Measurements from ENCODE around the gene OSBPL10. TPM values are rescaled to one million over a fixed set of nuclear protein-coding genes. Genes with fewer than 3 reads are reported as not detected.
"Not testable (repeated sequence)": the region's sequence is repeated elsewhere in the genome, so short reads cannot be mapped to it uniquely, and the experiment has no call there.

The OSBPL10 gene, protein sequence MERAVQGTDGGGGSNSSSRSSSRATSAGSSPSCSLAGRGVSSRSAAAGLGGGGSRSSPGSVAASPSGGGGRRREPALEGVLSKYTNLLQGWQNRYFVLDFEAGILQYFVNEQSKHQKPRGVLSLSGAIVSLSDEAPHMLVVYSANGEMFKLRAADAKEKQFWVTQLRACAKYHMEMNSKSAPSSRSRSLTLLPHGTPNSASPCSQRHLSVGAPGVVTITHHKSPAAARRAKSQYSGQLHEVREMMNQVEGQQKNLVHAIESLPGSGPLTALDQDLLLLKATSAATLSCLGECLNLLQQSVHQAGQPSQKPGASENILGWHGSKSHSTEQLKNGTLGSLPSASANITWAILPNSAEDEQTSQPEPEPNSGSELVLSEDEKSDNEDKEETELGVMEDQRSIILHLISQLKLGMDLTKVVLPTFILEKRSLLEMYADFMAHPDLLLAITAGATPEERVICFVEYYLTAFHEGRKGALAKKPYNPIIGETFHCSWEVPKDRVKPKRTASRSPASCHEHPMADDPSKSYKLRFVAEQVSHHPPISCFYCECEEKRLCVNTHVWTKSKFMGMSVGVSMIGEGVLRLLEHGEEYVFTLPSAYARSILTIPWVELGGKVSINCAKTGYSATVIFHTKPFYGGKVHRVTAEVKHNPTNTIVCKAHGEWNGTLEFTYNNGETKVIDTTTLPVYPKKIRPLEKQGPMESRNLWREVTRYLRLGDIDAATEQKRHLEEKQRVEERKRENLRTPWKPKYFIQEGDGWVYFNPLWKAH
- 10 to 100 TPM in 4 of 10 donors, 1 to 10 TPM in 6; 8.2 to 14.1 (median 9.7) TPM for polyA plus RNA-seq (ENCODE audit: insufficient read length in 10 of 10)
- long read RNA-seq, donor 1, full-length matches to known transcripts = 4 of 4 reads
- long read RNA-seq, donor 1, partial matches to known transcripts = 0 of 4 reads
- long read RNA-seq, donor 1, other reads (novel, unspliced or antisense) = 0 of 4 reads
- long read RNA-seq, donor 2, partial matches to known transcripts = 0 of 1 reads
- long read RNA-seq, donor 2, other reads (novel, unspliced or antisense) = 0 of 1 reads
- long read RNA-seq, donor 3 = 0 reads
- long read RNA-seq, donor 4, full-length matches to known transcripts = 3 of 3 reads
- long read RNA-seq, donor 4, partial matches to known transcripts = 0 of 3 reads
- long read RNA-seq, donor 4, other reads (novel, unspliced or antisense) = 0 of 3 reads
- long read RNA-seq, donor 5, full-length matches to known transcripts = 1 of 1 reads
- long read RNA-seq, donor 5, partial matches to known transcripts = 0 of 1 reads
- long read RNA-seq, donor 5, other reads (novel, unspliced or antisense) = 0 of 1 reads
- long read RNA-seq, donor 6, full-length matches to known transcripts = 4 of 4 reads
- long read RNA-seq, donor 6, partial matches to known transcripts = 0 of 4 reads
- long read RNA-seq, donor 6, other reads (novel, unspliced or antisense) = 0 of 4 reads
- long read RNA-seq, donor 7, partial matches to known transcripts = 0 of 4 reads
- long read RNA-seq, donor 7, other reads (novel, unspliced or antisense) = 0 of 4 reads
- long read RNA-seq, donor 8, partial matches to known transcripts = 0 of 1 reads
- long read RNA-seq, donor 8, other reads (novel, unspliced or antisense) = 0 of 1 reads
- long read RNA-seq, donor 9 = 0 reads

DNA sequence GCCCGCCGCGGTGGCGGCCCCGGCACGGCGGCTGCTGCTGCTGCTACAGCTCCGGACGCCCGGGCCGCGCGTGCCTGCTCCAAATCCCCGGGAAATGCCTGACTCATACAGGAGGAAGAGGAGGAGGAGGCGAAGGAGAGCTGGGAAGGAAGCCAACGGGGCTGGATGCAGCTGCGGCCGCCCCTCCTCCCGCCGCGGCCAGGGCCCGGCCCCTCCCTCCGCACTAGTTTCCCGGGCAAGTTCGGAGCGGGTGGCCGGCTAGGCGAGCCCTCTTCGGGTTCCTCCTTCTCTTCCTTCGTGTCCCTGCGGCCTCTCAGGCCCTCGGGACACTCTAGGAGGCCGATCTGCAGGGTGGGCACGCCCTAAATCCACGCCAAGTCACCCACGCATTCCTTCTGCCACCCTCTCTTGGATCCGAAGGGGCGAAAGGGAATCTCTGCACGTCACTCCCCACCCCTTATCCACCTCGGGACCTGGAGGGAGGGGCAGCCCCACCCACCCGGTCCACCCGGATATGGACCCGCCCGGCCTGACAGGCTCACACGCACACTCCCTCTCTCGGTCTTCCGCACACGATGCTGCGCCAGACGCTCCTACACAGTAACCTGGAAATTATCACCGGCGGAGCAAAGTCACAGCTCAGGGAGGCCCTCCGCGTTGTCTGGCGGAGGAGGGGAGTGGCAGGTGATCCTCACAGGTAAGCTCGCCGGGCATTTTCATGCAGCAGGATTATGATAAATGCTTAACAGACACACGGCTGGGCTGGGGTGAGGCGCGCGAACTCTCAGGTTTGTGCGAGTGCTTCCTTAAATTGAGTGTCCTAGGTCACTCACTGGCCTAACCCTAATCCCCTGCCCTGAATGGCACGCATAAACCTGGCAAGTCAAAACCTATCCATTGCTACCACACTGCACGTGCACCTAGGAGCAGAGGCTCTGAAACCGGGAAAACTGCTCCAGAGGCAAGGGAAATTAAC, at the start of gene OSBPL10, which contains the start of gene ZNF860:
Gene OSBPL10, minus strand, starts transcription at position 57 of the 976 bp plus-strand sequence. CDS start 83 bp downstream, outside the sequence.
Gene ZNF860, plus strand, starts transcription at position 545 of the 976 bp plus-strand sequence. CDS start 7,330 bp downstream, outside the sequence.
- peak; percentile 88 to 96 (median 93) for DNase-seq

DNA sequence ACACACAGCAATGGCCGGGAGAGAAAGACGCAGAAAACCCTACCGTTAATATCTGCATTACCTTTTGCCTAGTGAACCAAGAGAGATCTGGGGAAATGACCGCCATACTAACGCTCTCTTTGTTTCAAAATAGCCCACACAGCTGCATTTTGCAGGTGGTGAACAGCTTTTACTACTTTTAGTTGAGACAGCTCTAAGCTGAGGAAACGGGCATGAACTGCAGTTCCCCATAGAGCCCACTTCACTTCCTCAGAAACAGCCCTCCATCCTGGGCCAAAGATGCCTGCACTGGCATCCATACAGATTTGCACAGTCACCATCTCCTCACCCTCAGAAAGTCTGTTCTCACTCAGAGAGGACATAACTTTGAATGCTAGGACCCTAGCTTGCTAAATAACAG, 45.5 kb upstream of the OSBPL10 start:
- DNase-seq = peak in 1 of 3 donors; percentile 18

DNA sequence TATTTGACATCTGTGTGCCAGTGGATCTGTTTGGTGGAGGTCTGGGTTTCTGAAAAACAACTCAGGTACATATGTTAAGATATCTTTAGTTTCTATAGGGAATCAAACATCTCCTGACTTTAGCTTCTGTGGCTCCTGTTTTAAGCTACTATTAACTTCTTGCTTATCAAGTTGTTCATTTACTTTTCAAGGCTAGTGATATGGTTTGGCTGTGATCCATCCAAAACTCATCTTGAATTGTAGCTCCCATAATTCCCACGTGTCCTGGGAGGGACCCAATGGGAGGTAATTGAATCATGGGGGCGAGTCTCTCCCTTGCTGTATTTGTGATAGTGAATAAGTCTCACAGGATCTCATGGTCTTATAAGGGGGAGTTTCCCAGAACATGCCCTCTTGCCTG, 41.9 kb upstream of the OSBPL10 start:
- DNase-seq = no peak

DNA sequence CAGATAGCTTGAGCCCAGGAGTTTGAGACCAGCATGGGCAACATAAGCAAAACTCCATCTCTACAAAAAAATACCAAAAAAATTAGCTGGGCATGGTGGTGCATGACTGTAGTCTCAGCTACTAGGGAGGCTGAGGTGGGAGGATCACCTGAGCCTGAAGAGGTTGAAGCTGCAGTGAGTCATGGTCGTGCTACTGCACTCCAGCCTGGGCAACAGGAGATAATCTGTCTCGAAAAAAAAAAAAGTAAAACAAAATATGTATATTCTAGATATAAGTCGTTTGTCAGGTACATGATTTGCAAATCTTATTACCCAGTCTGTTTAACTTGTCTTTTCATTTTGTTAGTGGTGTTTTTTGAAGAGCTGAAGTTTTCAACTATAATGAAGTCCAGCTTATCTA, 40.7 kb upstream of the OSBPL10 start:
- no peak for DNase-seq

DNA sequence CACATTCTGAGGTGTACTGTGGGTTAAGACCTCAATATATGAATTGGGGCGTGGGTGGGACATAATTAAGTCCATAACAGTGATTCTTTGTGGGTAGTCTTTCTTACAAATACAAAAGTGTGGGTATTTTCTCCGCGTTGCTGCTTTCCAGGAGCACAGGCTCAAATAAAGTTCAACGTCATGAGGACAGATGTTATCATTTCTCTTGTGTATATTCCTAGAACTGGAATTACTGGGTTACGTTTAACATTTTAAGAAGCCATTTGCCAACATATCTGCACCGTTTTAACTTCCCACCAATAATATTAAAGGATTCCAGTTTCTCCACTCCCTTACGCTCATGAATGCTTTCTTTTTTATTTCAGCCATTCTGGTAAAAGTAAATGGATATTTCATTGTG, 40.1 kb upstream of the OSBPL10 start:
- DNase-seq = no peak

DNA sequence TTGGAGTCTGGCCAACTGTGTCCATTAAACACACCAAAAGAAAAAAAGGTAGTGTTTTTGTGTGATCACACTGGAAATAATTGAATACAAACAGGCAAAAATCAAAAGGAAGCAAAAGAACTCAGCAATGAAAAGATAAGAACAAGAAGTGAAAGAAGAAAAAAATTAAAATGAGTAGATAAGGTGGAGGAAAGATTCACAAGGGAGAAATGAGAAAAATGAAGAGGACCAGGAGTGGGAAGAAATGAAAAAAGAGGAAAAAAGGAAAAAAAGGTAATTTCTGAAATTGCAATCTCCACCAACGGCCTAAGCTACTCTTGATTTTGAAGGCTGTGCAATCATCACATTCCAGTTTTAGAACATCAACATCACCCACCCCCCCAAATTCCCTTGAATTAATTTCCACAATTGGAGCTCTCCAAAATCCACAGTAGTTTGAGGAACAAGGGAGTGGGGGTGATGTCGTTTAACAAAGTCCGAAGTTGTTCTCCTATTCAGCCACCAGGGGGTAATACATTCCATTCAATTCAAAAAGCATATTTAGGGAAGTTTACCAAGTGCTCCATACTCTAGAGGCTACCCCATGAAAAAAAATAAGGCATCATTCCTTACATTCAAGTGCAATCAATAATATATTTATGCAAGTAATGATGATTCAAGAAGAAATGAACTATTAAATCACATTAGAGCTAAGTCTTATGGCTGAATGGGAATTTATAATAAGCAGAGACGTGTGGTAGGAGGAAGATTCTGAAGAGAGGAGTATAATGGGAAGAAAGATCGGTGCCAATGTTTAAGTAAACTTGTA, 37.9 kb upstream of the OSBPL10 start:
- DNase-seq = peak; percentile 31 to 62 (median 42)

DNA sequence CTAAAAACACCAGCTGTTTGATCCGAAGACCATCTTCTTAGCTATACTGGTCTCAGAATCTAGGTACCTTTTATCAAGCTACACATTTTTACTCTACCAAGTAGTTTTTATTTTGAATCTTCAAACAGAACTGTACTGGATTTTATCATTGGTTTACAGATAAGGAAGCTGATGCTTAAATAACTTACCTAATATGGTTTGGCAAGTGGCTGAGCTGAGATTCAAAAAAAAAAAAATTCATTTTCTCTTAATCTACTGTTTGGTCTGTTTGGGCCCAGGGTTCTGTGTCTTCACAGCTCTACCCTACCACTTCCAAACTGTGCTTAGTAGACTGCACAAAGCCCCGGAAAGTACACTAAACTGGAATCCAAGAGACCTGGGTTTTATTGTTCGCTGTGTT, 36.2 kb upstream of the OSBPL10 start:
- DNase-seq = no peak

DNA sequence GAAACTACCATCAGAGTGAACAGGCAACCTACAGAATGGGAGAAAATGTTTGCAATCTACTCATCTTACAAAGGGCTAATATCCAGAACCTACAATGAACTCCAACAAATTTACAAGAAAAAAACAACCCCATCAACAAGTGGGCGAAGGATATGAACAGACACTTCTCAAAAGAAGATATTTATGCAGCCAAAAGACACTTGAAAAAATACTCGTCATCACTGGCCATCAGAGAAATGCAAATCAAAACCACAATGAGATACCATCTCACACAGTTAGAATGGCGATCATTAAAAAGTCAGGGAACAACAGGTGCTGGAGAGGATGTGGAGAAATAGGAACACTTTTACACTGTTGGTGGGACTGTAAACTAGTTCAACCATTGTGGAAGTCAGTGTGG, 34.6 kb upstream of the OSBPL10 start:
- DNase-seq = not testable (repeated sequence)

DNA sequence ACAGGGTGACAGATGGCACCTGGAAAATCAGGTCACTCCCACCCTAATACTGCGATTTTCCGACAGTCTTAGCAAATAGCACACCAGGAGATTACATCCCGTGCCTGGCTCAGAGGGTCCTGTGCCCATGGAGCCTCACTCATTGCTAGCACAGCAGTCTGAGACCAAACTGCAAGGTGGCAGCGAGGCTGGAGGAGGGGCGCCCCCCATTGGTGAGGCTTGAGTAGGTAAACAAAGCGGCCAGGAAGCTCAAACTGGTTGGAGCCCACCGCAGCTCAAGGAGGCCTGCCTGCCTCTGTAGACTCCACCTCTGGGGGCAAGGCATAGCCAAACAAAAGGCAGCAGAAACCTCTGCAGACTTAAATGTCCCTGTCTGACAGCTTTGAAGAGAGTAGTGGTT, 29.6 kb upstream of the OSBPL10 start:
- not testable (repeated sequence) for DNase-seq

DNA sequence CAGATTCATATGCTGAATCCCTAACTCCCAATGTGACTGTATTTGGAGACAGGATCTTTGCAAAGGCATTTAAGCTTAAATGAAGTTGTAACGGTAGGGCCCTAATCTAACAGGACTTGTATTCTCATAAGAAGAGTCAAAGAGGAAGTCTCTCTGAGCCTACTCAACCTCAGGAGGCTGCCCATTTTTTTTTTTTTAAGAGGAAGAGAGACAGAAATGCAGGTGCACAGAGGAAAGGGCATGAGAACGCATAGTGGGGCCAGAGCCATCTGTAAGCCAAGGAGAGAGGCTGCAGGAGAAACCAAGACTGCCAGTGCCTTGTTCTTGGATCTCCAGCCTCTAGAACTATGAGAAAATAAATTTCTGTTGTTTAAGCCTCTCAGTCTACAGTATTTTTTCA, 28.9 kb upstream of the OSBPL10 start:
- no peak for DNase-seq

DNA sequence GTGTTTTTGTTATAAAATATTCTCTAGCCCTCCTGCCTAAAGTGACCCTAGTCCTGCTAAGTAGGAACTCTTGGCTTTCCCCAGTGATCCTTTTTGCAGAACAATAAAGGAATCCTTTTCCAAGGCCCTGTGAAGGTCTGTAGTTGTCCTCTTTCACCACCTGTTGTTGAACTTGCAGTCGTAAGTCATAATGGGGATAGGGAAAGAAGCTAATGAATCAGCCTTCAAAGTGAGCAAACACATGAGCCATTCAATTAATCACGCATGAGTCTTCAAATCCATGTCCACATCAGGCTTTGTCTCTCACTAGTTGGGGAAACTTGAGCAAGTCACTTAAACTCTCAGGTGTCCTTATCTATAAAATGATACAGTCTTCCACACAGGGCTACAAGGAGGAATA, 28.0 kb upstream of the OSBPL10 start:
- no peak for DNase-seq

DNA sequence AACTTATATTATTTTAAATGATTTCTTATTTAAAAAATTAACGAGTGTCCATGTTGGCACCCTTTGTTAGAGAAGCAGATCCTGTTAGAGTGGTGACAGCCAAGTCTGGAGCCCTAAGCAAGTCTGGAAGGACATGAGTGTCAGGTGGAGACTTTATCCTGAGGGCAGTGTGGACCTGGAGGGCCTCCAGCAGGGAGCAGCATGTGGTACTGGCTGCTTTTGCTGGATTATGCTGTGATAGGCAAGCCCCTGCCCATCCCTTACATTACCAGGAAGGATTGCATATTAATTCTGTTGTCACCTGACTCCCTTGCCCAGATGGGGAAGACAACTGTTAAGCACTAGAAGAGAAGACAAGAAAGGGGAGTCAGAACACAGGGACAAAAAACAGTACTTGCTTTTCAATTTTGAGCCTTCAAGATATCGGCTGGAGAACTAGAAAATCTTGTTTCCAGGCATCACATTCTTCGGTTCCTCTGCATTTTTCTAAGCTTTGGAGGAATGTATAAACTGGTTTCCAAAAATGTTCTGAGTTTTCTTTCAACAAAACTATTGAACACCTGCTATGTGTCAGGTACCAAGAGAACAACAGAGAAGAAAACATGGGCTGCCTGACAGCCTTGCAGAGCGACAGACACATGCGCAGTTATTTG, 23.2 kb upstream of the OSBPL10 start:
- DNase-seq = no peak

DNA sequence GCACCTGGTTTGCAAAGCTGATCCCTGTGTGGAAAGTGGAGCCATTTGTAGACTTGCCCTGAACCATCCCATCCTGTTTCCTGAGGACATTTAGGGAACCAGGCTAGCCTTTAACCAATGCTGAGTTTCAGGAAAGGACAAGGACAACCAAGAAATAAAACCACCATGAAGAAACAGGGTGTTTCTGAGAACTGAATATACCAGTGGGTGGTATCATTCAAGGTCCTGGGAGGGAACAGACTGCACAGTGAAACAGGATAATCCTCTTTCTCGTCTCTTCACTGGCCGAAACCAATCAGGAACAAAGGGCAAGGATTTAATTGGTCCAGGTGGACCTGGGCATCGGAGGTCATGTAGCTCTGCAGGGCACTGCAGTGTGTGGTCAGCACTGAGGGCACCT, 22.3 kb upstream of the OSBPL10 start:
- no peak for DNase-seq

DNA sequence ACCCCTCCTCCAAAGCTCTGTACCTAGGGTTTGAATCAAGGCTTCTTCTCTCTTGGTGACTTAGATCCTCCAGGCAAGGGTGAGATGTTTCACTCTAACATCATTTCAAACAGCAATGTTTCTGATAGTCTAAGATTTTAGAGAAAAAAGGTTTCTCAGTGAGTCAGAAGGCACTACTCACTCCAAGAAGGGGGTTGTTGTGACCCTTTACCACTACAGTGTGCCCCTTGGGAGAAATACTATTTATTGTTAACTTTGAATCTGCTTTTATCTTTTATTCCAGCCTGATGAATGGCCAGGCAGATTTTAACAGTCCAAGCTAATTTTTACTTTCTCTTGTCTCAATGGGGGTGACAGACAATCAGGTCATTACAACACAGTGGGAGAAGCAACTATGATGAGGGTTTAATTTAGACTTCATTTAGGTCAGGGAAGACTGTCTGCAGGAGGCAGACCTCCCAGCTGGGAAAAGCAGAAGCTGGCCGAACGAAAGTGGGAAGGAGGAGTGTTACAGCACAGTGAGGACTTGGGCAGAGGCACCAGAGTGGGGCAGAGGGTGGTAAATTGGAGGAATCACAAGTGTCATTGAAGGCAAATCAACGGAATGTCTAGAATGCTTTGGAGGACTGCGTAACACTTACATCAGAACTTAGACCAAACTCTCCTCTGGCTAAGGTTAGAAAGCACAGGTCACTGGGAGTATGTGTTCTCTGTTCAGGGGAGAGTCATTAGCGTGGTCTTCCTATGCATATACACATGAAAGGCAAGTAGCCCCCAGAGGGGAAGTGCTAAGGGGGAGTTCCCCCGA, 21.7 kb upstream of the OSBPL10 start:
- no peak for DNase-seq

DNA sequence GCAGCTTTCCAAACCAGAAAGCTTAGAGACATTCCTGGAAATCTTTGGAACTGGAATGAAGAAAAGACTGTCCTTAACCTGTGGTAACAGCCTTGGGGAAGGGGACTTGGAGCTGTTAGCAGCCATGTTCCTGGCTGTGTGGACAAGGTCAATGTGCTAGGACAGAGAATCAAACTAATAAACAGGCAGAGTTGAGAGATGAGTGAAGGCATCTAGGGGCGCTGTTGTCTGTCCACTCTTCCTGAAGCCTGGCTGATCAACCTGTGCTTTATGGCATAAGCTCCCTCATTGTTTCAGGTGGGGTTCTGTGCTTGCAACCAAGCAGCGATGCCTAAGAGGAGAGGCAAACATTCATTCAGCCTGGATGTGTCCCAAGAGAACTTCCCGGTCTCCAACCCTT, 19.8 kb upstream of the OSBPL10 start:
- no peak for DNase-seq

DNA sequence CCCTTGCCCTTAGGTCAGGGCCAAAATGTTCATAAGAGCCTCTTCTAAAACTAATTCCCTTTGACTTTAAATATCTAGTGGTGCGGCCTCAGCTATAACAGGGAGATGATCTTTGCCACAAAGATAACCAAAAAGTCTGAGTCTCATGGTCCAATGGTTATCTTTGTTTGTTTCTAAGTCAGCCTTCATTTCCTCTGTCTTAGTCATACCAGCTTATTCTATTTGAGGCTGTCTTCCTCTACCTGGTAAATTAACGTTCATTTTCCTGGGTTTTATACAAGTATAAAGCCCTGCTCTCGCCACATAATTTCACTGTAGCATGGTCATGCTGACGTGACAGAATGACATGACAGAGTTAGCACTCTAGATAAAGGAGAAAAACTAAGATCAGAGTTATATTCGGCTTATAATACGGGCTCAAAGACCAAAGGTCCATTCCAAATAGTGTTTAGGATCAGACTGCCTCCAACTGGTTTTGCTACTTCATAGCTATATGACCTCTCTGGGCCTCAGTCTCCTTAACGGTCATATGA, 18.9 kb upstream of the OSBPL10 start:
- DNase-seq = no peak

DNA sequence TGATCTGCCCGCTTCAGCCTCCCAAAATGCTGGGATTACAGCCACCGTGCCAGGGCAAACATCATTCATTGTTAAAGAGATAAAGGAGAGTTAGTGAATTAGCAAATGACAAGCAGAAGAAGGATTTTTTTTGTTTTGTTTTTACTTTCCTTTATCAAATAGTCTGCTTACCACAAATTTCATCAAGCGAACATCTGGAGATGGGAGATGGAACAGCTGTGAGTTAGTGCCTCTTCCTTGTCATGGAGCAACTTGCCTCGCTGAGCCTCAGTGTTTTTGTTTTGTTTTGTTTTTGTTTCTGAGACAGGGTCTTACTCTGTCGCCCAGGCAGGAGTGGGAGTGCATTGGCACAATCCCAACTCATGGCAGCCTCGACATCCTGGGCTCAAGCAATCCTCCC, 16.4 kb upstream of the OSBPL10 start:
- no peak for DNase-seq

All from muscle of back (tissue), 13 donors.